ENCODE data around the gene RTEL1. TPM values are rescaled to one million over a fixed set of nuclear protein-coding genes. Genes with fewer than 3 reads are reported as not detected.

Gene RTEL1
- total and polyA plus RNA-seq, 10 donors = 7.3 to 49.8 (median 40.2) TPM

- Histone ChIP-seq H3K27ac (peak within 1 kb of the TSS; percentile 26 to 77 (median 70)), H3K4me3 (peak within 1 kb of the TSS in 7 of 8 donors; percentile 27 to 63 (median 42)), H3K27me3 (replicated peaks in 1 of 7) (peaks cover 0 to 7% (median 0%) of the 10 kb centered on the region in 7 donors), H3K4me1 (peaks cover 34 to 84% (median 60%) of the 10 kb centered on the region in 6 donors), H3K36me3 (peaks cover 0 to 69% (median 19%) of the 10 kb centered on the region in 6 donors), H3K9me3 (no peaks in the 10 kb centered on the region)
- TF ChIP-seq POLR2AphosphoS5 (IDR thresholded peaks at IDR 0.05) (peak; percentile 64 to 86 (median 71)), POLR2A (IDR thresholded peaks at IDR 0.05) (no peak)
- DNase-seq = peak; percentile 81
- intact Hi-C loops (cut with DNase I; ENCODE audit: low total_unique reads) = no loop called here
- 10 to 23% (median 14%) methylated on average over 3 to 52 of the region's 52 CpGs for WGBS, 5 donors
Measured at GRCh38 chr20:63696628-63697356, 38.7 kb downstream of the RTEL1 start, which contains the start of gene TNFRSF6B. TNFRSF6B (plus strand) TSS chr20:63696652; CDS start chr20:63696768, 116 bp downstream.

- peak overlapping the region in 5 of 8 donors; percentile 70 to 77 (median 72) for H3K27ac ChIP-seq
- DNase-seq = peak; percentile 77
- H3K9me3 ChIP-seq = no peaks in the 10 kb centered on the region
- H3K4me3 ChIP-seq = peak overlapping the region in 7 of 8 donors; percentile 27 to 63 (median 42)
- WGBS, 5 donors = 55 to 68% (median 58%) methylated on average over 6 to 7 of the region's 7 CpGs
- peaks cover 0 to 75% (median 19%) of the 10 kb centered on the region in 6 donors for H3K36me3 ChIP-seq
- H3K27me3 ChIP-seq (replicated peaks in 1 of 7) = peaks cover 0 to 7% (median 0%) of the 10 kb centered on the region in 7 donors
- TF ChIP-seq POLR2AphosphoS5 (IDR thresholded peaks at IDR 0.05) (peak in 1 of 3 donors; percentile 8), CTCF (IDR thresholded peaks at IDR 0.05 in 8 of 11, conservative IDR thresholded peaks at IDR 0.05 in 3 of 11) (no peak), POLR2A (IDR thresholded peaks at IDR 0.05) (no peak)
- intact Hi-C loops (cut with DNase I; ENCODE audit: low total_unique reads) = no loop called here
- peaks cover 31 to 78% (median 57%) of the 10 kb centered on the region in 6 donors for H3K4me1 ChIP-seq
Measured at GRCh38 chr20:63697357-63697867, 39.3 kb downstream of the RTEL1 start.

GRCh38 chr20:63697868-63698545 is 39.9 kb downstream of the RTEL1 start:
- Histone ChIP-seq H3K4me1 (peaks cover 30 to 72% (median 56%) of the 10 kb centered on the region in 6 donors), H3K4me3 (peak overlapping the region in 7 of 8 donors; percentile 27 to 63 (median 42)), H3K9me3 (no peaks in the 10 kb centered on the region), H3K27ac (peak overlapping the region in 7 of 8 donors; percentile 40 to 77 (median 71)), H3K36me3 (peaks cover 0 to 79% (median 19%) of the 10 kb centered on the region in 6 donors), H3K27me3 (replicated peaks in 1 of 7) (peaks cover 0 to 7% (median 0%) of the 10 kb centered on the region in 7 donors)
- WGBS, 5 donors = 64 to 80% (median 73%) methylated on average over 21 to 40 of the region's 40 CpGs
- DNase-seq = peak; percentile 73
- no peak for TF ChIP-seq POLR2A (IDR thresholded peaks at IDR 0.05)
- peak in 2 of 3 donors; percentile 47 to 64 for TF ChIP-seq POLR2AphosphoS5 (IDR thresholded peaks at IDR 0.05)
- TF ChIP-seq CTCF (IDR thresholded peaks at IDR 0.05 in 8 of 11, conservative IDR thresholded peaks at IDR 0.05 in 3 of 11) = no peak
- intact Hi-C loops (cut with DNase I; ENCODE audit: low total_unique reads) = no loop called here

- peak overlapping the region in 6 of 8 donors; percentile 27 to 63 (median 40) for H3K4me3 ChIP-seq
- H3K27ac ChIP-seq = peak overlapping the region; percentile 29 to 77 (median 70)
- intact Hi-C loops (cut with DNase I; ENCODE audit: low total_unique reads) = no loop called here
- no peaks in the 10 kb centered on the region for H3K9me3 ChIP-seq
- WGBS, 5 donors = 43 to 68% (median 52%) methylated on average over 12 to 19 of the region's 19 CpGs
- DNase-seq = peak; percentile 76
- H3K4me1 ChIP-seq = peaks cover 30 to 80% (median 58%) of the 10 kb centered on the region in 6 donors
- TF ChIP-seq POLR2A (IDR thresholded peaks at IDR 0.05) (no peak), POLR2AphosphoS5 (IDR thresholded peaks at IDR 0.05) (peak in 2 of 3 donors; percentile 20 to 77), CTCF (IDR thresholded peaks at IDR 0.05 in 8 of 11, conservative IDR thresholded peaks at IDR 0.05 in 3 of 11) (no peak)
- H3K27me3 ChIP-seq (replicated peaks in 1 of 7) = peaks cover 0 to 7% (median 0%) of the 10 kb centered on the region in 7 donors
- H3K36me3 ChIP-seq = peaks cover 0 to 83% (median 19%) of the 10 kb centered on the region in 6 donors
Measured at GRCh38 chr20:63698739-63699465, 40.8 kb downstream of the RTEL1 start.
